Endothelial cell of umbilical vein (primary cell): ENCODE data around the gene MUC5AC.

ENCODE experiments used
- POLR2A ChIP-seq: IDR thresholded peaks from 2 replicates; pipeline ENCODE4 v1.6.1; 2012; ENCODE audit warnings: low read depth, mild to moderate bottlenecking, control low read depth, low read length
- TF ChIP-seq, protein P1 (sequence below), 2 donors: IDR thresholded peaks; 1 replicate in 1 of 2; 2 replicates in 1 of 2; pipeline ENCODE4 v1.5.1; 2011; ENCODE audit warnings: low read length in 2 of 2, mild to moderate bottlenecking in 2 of 2, moderate library complexity in 2 of 2, control low read depth in 1 of 2, inconsistent platforms in 1 of 2, low read depth in 1 of 2; ENCODE audit not compliant: insufficient read depth in 1 of 2; ENCODE audit errors: extremely low read depth in 1 of 2

DNA sequence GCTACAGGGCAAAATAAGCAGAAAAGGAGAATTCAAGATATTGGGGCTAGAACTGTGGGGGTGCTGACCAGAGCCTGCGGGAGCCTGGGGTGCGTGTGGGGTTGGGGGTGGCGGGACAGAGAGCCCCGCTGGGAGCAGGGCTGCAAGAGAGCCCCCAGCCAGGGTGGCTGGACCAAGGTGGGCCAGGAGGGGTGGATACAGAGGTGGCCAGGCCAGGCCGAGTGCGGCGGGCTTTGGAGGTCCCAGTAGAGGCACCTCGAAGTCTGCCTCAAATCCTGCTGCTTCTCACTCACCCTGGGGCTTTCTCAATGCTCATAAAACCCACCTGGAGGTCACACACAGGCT lies 48.2 kb downstream of the MUC5AC start:
- no peak for TF ChIP-seq POLR2A
- TF ChIP-seq, protein P1, sequence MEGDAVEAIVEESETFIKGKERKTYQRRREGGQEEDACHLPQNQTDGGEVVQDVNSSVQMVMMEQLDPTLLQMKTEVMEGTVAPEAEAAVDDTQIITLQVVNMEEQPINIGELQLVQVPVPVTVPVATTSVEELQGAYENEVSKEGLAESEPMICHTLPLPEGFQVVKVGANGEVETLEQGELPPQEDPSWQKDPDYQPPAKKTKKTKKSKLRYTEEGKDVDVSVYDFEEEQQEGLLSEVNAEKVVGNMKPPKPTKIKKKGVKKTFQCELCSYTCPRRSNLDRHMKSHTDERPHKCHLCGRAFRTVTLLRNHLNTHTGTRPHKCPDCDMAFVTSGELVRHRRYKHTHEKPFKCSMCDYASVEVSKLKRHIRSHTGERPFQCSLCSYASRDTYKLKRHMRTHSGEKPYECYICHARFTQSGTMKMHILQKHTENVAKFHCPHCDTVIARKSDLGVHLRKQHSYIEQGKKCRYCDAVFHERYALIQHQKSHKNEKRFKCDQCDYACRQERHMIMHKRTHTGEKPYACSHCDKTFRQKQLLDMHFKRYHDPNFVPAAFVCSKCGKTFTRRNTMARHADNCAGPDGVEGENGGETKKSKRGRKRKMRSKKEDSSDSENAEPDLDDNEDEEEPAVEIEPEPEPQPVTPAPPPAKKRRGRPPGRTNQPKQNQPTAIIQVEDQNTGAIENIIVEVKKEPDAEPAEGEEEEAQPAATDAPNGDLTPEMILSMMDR (IDR thresholded peaks at IDR 0.05; ENCODE audit: extremely low read depth in 1 of 2, insufficient read depth in 1 of 2, low read depth in 1 of 2, low read length in 2 of 2): no peak
